ENCODE measurements around the gene MYO5A.
A peak's percentile ranks its signal among the peaks of the same experiment; 100 is the strongest.
"Not testable (repeated sequence)": the region's sequence is repeated elsewhere in the genome, so short reads cannot be mapped to it uniquely, and the experiment has no call there.

The MYO5A gene

DNA sequence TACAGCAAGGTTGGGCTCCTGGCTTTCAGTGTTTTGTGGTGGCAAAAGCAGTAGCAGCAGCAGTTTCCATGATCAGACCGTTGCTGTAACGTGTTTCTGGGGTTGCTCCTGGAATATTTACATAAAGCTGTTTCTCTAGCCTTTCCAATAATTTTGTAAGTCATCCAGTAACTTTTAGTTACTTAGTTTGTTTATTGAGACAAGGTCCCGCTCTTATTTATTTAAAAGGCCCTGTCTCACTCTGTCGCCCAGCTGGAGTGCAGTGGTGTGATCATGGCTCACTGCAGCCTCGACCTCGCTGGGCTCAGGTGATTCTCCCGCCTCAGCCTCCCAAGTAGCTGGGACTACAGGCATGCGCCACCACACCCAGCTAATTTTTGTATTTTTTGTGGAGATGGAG lies 8.8 kb upstream of the MYO5A start:
- DNase-seq: no peak

DNA sequence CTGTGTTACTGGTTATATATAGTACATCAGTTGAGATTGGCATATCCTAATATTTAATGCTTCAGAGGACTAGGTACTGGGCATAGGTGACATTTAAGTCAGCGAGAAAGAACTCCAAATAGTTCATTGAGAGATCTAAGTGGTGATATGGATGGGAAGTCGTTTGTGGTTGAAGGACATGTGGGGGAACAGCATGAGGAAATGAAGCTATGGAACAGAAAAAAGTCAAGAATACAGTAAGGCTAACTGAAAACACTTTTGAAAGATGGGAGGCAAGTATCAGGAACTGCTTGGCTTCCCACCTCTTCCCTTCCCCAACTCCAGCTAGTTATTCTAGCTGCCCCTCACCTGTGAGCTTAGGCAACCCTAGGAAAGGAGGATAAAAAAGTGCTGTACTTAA lies 3.7 kb upstream of the MYO5A start:
- DNase-seq: no peak

DNA sequence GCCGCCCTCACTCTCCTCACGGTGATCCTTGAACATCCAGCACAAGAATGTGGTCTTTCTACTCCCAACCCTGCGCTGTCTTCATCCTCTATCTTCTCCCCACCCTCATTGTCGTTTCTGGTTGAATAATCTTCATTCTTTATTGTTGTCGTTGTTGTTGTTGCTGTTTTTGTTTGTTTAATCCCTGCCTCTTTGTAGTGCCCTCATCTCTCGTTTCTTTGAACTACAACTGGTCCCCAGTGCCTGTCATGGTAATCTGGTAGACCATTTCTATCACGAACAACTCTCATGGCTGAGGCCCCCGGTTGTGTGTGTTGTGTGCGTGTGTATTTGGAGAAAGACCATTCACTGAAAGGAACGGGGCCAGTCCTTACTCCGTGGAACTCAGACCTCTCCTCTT lies 1.3 kb upstream of the MYO5A start:
- DNase-seq: no peak

DNA sequence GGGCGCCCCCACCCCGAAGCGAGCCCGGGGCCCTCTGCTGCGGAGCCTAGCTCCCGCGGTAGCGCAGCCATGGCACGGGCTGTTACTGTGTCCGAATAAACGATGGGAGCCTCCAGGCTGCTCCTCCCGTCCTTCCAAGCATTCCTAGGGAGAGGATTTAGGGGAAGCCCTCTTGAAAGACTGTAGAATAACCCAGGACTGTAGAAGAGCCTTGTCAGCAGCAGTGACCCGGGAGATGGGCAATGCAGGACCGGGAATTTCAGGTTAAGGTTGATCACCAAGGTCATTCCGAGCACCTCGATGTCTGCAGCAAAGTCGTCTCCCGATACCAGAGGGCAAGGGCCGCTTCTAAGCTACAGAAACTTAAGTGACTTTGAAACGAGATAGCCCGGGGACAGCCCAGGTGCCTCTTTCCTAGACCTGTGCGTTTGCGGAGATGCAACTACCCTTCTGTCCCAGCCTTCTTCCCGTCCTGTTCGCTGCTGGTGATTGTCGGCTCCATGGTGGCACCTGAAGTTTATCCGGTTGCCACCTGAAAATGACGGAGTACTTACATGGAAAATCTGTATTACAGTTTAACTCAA lies 753 bp upstream of the MYO5A start:
- no peak for DNase-seq

DNA sequence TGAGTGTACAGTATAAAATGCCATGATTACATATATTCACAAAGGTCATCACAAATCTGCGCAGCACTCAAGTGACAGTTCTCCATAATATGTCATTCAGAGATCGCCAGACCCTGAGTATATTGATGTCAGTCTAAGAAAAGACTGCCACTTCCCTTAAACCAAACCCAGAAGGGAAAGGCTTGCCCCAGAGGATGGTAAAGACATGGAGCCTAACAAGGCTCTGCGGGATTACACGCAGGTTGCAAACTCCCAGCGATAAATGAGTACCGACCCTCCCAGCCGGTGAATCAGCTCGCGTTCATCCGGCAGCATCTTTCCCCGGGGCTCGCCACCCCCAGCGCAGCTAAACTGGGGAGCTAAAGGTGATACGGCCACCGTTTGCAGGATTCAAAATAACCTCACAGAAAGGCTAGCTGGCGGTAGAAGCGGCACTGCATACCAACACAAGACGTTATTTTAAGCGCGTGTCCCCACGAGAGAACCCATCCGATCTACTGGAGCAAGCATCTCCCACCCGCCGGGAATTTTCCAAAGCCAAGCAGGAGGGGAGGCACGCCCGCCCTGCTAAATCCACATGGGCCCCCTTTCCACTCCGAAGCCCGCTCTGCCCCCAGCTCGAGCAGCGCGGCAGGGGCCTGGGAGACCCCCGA lies 643 bp downstream of the MYO5A start:
- DNase-seq: peak; percentile 42

DNA sequence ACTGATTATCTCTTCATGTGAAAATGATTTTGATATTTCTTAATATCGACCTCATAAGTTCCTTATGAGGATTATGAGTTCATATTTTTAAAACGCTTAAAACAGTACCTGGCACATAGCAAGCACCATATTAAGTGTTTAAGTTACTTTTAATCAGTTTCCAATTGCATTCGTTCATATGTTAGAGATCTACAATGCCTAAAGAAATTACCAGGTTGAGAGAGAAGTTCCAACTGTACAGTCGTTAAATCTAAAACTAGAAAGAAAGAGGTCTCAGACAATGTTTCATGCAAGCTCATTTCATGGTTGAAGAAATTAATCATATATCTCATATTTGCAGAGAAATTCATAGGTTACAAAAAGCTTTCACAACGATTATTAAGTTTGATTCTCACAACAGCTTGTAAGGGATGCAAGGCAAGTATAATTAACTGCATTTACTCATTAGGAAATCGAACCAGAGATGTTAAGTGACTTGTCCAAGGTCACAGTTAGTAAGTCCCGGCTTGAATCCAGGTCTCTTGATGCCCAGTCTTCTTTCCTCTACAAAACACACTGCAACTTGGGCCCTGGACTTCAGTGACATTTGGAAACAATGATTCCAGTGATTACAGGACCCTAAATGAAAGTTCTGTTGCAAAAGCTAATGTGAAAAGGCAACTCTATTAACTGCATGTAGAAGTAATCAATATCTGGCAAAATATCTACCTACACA lies 1.3 kb downstream of the MYO5A start:
- no peak for DNase-seq

DNA sequence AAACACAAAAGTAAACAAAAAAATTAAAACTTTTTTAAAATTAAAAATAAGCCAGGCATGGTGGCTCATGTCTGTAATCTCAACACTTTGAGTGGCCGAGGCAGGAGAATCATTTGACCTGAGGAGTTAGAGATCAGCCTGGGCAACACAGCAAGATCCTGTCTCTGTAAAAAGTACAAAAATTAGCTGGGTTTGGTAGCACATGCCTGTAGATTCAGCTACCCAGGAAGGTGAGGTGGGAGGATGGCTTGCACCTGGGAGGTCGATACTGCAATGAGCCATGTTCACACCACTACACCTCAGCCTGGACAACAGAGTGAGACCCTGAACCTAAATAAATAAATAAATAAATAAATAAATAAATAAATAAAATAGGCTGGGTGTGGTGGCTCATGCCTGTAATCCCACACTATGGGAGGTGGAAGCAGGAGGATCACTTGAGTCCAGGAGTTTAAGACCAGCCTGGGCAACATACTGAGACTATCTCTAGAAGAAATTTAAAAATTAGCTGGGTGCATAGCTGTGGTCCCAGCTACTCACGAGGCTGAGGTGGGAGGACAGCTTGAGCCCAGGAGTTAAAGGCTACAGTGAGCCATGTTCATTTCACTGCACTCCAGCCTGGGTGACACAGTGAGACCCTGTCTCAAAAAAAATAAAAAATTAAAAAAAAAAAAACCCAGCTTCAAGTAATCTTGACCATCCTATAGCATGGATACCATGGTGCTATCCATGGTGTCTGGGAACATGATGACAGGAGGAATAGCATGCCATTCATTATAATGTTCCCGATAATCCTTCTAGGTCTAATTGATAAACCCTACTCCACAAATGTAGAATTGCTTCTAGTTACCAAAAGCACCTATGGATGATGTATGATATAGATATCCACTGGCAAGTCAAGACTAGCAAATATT lies 4.2 kb downstream of the MYO5A start:
- DNase-seq: no peak

DNA sequence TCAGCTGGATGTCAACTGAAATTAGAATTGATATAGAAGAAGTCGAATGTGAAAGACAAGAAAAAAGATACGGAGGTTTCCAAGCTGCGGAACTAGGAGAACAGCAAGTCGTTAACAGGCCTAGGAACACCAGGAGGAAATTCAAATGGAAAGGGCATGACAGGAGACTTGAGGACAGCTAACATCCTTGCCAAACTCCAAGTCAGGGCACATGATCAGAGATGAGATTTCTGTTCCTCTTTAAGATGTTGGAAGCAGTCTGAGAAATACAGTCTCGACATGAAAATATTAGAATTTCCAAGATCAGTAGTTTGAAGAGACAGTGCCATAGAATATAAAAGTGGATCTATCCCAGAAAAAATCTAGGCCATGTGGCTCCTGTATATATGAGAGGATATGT lies 5.0 kb downstream of the MYO5A start:
- no peak for DNase-seq

DNA sequence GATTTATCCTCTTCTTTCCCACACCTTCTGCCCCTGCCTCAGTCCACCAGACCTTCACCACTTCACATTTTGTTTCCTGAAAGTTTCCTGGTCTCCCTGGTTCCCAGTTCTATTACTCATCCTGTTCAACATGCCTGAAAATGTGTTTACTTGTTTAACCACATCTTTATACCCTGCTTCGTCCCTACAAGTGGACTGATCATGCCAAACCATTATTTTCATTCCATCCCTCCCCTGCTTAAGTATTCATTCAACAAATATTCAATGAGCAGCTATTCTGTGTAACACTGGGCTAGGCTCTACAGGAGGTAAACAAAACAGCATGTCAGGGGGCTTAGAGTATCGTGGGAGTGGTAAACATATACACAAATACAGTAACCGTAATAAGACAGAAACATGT lies 5.5 kb downstream of the MYO5A start:
- DNase-seq: no peak

DNA sequence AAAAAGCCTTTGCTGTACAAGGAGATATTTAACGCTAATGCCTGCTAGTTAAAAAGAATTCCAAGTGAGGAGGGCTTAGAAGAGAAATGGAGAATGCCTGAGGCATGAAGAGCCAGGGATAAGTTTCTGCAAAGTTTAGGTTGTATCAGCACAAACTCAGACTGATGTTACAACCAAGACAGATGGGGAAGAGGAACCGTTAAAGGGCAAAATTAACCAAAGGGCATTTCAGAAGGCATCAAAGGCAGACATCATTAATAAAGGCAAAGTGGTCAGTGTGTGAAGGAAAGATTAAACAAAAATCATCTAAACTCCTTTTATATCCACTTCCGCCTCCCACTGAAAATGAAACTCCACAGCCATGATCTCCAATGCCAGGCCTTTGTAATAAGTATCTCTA lies 7.0 kb downstream of the MYO5A start:
- DNase-seq: no peak

DNA sequence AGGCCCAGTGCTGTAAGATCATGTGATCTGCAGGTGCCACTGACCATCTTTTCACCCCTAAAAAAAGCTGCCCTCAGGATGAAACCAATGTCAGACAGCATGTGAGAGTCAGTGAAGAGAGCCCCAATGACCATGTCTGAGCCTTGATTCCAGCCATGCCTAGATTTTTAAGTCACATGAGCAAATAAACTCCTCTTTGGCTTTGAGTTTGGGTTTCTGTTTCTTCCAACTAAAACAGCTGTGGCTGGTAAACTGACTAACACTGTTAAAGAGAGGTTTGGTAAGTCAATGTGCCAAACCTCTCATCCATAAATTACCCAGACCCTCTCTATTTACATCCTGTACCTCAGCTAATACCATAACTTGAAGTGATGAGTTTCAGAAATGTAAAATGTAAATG lies 8.3 kb downstream of the MYO5A start:
- no peak for DNase-seq

DNA sequence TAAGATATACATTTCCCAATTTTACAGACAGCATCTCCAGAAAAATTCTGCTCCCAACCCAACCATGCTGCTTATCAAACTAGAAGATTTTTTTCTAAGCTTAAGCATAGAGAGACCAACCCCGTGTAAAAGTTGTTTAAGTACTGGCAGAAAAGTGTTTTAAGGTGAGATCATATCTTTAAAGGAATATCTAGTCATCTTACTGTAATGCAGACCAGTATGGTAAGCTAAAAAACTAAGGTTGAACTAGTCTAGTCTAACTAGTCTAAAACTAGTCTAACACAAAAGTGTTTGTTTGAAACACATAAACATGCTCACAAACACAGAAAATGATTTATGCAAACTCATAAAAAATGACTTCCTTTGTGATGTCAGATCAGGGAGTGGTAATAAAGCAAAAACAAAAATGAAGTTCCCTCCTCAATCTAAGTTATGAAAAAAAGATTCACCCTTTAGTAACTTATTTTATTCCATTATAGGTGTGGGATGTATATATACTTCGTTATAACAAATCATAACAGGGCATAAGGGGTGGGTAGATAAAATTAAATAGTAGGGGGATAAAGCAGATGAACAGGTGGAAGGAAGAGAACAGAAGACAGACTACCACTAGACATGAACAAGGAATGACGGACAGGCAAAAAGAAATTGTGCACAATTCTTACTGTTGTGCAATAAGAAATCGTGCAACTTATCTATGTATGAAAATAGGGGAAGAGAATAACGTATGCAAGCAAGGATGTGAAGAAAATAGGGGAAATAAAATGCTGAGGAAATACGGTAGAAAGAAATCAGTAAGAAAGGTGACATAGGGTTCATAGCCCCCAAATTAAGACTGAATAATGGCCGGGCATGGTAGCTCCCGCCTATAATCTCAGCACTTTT lies 10.0 kb downstream of the MYO5A start:
- no peak for DNase-seq

DNA sequence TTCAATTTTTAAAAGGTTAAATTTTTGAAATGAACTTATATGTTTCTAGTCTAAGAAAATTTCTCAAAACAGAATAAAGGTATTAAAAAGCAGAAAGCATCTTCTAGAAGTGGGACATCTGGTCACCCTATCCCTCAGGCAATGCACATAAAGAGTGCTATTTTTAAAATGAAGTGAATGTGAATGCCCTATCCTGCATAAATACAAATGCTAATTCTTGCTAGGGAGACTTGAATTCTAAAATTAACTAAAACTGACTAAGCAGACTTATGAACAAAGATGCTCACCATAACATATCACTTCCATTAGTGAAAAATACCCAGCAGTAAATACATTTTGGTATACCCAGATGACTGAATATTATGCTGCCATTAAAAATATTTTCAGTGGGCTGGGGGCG lies 11.7 kb downstream of the MYO5A start:
- no peak for DNase-seq

DNA sequence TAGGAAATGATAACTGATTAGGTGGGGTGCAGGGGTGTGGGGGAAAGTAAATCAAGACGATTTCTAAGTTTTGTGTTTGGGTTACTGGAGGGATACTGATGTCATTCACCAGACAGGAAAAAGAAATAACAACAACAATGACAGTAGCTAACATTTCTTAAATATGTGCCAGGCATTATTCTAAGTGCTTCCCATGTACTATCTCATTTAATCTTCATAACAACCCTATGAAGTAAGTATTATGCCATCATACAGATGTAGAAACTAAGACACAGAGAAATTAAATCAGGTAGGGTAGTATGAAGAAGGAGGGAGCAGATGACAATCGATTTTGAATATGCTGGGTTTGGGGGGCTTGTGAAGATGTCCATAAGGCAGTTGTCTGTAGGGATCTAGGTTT lies 13.3 kb downstream of the MYO5A start:
- no peak for DNase-seq

DNA sequence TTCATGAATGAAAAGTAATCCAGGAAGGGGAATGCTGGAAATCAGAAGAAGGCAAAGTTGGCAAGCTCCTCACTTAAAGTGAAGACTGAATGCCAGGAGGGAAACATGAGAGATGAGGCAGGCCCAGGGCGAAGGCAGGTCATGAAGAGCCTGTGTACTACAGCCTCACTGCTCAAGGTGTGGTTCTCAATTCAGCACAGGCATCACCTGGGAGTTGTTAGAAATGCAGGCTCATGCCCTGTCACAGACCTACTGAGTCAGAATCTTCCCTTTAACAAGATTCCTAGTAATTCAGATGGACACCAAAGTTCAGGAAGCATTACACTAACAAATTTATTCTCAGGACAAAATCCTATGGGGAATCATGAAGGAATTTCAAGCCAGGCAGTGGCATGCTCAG lies 14.2 kb downstream of the MYO5A start:
- no peak for DNase-seq

DNA sequence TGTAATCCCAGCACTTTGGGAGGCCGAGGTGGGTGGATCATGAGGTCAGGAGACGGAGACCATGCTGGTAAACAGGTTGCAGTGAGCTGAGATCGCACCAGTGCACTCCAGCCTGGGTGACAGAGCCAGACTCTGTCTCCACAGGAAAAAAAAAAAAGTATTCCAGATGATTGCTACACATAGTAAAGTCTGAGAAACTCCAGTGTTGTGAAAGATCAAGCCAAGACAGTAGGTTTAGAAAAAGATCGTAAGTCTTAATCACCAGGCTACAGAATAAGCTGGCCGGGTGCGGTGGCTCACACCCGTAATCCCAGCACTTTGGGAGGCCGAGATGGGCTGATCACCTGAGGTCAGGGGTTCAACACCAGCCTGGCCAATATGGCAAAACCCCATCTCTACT lies 15.8 kb downstream of the MYO5A start:
- not testable (repeated sequence) for DNase-seq

DNA sequence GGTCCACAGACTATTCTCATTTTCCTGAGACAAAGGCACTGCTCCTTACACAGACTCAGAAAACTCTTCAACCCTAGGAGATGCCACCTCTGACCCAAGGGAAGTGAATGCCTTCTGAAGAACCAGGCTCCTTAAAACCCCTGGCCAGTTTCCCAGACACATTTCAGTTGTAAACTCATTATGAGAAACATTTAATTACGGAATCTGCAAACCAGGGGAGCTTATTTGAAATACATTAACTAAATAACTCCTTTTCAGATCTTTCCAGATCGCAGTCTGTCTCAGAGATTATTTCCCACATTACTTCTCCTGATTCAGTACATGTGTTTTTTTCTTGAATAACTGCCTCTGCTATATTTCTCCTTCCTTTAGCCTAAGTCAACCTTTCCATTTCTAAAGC lies 17.6 kb downstream of the MYO5A start:
- no peak for DNase-seq

DNA sequence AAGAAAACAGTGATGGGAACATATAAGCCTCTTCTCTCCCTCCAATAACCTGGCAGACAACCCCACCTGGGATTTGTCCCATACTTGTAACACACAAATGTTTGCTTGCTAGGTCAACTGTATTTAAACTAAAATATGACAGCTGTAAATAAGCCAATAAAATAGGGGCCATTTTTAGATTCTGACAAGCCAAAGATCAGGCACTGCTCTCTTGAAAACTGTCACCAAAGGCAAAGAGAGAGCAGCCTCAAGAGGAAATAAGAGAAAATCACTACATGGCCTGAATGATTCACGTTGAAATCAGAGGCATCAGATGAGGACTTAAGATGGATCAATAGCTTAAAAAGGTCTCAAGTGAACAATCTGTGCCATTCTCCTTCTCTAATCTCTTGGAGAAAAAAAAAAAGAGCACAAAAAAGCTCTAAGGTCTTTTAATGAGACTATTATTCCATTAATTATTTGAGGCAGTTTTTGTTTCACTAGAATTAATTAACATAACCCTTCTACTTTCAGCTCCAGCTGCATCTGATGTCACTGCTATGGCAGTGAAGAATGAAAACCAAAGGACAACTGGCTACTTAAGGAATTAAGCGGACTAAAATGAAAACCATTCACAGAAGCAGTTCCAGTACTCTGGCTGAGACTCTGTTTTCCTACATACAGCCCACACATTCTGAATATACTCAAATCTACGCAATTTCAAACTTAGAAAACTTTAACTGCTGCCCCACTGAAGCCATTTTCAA lies 19.0 kb downstream of the MYO5A start:
- DNase-seq: no peak

DNA sequence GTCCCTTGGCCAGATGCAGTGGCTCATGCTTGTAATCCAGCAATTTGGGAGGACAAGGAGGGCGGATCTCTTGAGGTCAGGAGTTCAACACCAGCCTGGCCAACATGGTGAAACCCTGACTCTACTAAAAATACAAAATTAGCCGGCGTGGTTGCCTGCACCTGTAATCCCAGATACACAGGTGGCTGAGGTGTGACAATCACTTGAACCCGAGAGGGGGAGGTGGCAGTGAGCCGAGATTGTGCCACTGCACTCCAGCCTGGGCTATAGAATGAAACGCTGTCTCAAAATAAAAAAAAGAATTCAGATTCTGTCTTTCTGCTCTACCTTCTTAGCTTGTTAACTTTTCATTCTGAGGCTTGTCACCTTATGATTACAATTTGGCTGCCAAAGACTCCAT lies 22.1 kb downstream of the MYO5A start:
- no peak for DNase-seq

DNA sequence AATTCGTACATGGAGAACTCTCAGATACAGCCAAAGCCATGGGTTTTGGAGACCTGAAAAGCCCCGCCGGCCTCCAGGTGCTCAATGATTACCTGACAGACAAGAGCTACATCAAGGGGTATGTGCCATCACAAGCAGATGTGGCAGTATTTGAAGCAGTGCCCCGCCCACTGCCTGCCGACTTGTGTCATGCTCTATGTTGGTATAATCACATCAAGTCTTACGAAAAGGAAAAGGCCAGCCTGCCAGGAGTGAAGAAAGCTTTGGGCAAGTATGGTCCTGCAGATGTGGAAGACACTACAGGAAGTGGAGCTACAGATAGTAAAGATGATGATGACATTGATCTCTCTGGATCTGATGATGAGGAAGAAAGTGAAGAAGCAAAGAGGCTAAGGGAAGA lies 23.5 kb downstream of the MYO5A start:
- DNase-seq: no peak

DNA sequence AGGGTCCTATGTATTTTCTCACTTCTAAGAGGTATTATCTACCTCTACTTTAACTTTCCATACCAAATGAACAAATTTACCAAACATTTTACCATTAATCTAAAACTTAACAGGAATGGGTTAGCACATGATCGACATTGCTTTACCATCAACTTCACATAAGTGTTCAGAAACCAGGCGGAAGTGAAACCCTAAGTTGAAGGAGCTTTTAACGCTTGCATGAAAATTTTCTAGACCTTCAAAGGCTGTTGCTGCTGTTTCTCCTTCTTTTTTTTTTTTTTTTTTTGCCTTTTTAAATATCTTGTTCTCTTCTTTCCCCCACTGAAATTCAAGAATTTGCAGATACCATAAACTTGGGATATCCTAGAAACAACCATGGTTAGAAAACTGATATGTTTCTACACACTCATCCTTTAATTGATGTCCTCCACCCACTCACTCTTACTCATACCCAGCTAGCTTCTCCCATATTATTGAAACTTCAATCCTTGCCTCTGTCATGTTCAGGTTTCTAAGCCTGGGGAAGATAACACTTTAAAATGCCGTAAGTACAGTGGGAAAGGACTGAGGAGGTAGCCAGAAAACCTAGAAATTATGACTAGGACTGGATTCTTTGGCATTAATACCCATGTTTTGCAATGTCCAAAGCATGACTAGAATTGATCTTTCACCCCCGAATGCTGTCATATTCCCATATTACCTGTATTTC lies 24.7 kb downstream of the MYO5A start:
- DNase-seq: no peak
